Measurements from ENCODE around the gene OSBPL2.
A peak's percentile ranks its signal among the peaks of the same experiment; 100 is the strongest.

Gene OSBPL2

DNA sequence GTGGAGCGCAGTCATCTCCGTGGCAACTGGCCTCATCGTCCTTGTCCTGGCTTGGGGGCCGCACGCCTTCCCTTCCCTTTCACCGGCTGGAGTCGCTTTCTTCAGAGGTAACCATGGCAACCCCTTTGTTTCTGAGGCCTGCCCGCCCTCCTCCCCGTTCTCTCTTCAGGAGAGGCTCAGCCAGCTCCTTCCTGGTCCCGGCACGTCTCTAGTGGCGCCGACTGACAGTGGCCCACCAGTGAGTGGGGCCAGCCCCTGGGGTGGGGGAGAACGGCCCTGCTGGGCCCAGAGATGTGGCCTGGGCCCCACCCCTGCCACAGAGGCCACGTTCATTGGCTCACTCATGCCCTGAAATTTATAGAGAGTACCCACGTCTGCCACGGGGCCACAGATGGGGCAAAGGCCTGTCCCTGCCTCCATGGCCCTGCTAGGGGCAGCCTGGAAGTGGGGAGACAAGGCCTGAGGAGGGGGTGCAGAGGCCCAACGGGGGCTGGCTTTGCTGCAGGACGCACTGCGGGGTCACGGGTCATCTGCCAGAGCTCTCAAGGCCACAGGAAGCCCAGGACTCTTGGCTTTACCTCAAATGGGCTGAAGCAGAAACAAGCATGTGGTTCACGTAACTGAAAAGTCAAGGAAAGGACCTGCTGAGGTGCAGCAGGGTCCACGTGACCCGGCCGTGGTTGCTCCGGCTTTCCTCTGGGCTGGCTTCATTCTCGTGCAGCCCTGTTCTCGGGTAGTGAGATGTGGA, 1.4 kb upstream of the OSBPL2 start:
- Histone ChIP-seq H2AFZ (ENCODE audit: low read depth) (no peak overlapping the region), H3K9ac (no peak overlapping the region), H3K27ac (no peak overlapping the region), H3K4me1 (ENCODE audit: low read depth, poor library complexity, severe bottlenecking) (peaks cover 9% of the 10 kb centered on the region), H3K36me3 (ENCODE audit: insufficient read depth) (no peaks in the 10 kb centered on the region), H3K27me3 (ENCODE audit: insufficient read depth, low read depth) (peaks cover 43% of the 10 kb centered on the region), H3K4me3 (IDR thresholded peaks at IDR 0.05; ENCODE audit: insufficient read depth, low read depth, low read length) (no peak overlapping the region), H4K20me1 (ENCODE audit: insufficient read depth) (no peaks in the 10 kb centered on the region), H3K4me2 (no peak overlapping the region; the same call in 1 of the 2 replicates), H3K79me2 (ENCODE audit: insufficient read depth, low read depth) (no peaks in the 10 kb centered on the region; the same call in 1 of the 2 replicates)
- TF ChIP-seq, protein P1, sequence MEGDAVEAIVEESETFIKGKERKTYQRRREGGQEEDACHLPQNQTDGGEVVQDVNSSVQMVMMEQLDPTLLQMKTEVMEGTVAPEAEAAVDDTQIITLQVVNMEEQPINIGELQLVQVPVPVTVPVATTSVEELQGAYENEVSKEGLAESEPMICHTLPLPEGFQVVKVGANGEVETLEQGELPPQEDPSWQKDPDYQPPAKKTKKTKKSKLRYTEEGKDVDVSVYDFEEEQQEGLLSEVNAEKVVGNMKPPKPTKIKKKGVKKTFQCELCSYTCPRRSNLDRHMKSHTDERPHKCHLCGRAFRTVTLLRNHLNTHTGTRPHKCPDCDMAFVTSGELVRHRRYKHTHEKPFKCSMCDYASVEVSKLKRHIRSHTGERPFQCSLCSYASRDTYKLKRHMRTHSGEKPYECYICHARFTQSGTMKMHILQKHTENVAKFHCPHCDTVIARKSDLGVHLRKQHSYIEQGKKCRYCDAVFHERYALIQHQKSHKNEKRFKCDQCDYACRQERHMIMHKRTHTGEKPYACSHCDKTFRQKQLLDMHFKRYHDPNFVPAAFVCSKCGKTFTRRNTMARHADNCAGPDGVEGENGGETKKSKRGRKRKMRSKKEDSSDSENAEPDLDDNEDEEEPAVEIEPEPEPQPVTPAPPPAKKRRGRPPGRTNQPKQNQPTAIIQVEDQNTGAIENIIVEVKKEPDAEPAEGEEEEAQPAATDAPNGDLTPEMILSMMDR (conservative IDR thresholded peaks at IDR 0.05; ENCODE audit: low read depth, low read length) = no peak

DNA sequence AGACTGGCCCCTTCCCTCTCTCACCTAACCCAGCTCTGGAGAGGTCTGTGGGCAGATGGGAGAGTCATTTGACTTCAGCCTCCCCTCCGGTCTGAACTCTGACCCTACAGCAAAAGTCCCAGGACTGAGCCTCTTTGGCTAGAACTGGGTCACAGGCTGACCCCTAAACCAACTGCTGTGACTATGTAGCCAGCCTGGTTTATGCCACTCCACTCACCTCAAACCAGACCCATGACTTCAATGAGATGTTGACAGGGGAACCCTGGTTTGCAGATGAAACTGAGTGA, 864 bp upstream of the OSBPL2 start:
- no peaks in the 10 kb centered on the region; the same call in 1 of the 2 replicates for H3K79me2 ChIP-seq (ENCODE audit: insufficient read depth, low read depth)
- no peak overlapping the region for H3K9ac ChIP-seq
- H3K27me3 ChIP-seq (ENCODE audit: insufficient read depth, low read depth) = peaks cover 38% of the 10 kb centered on the region
- H3K4me1 ChIP-seq (ENCODE audit: low read depth, poor library complexity, severe bottlenecking) = peaks cover 9% of the 10 kb centered on the region
- TF ChIP-seq, protein P1 (conservative IDR thresholded peaks at IDR 0.05; ENCODE audit: low read depth, low read length) = no peak
- H3K36me3 ChIP-seq (ENCODE audit: insufficient read depth) = no peaks in the 10 kb centered on the region
- H4K20me1 ChIP-seq (ENCODE audit: insufficient read depth) = no peaks in the 10 kb centered on the region
- no peak overlapping the region for H3K4me3 ChIP-seq (IDR thresholded peaks at IDR 0.05; ENCODE audit: insufficient read depth, low read depth, low read length)
- H2AFZ ChIP-seq (ENCODE audit: low read depth) = peak overlapping the region; percentile 57
- peak overlapping the region; percentile 75 for H3K4me2 ChIP-seq
- no peak overlapping the region for H3K27ac ChIP-seq

DNA sequence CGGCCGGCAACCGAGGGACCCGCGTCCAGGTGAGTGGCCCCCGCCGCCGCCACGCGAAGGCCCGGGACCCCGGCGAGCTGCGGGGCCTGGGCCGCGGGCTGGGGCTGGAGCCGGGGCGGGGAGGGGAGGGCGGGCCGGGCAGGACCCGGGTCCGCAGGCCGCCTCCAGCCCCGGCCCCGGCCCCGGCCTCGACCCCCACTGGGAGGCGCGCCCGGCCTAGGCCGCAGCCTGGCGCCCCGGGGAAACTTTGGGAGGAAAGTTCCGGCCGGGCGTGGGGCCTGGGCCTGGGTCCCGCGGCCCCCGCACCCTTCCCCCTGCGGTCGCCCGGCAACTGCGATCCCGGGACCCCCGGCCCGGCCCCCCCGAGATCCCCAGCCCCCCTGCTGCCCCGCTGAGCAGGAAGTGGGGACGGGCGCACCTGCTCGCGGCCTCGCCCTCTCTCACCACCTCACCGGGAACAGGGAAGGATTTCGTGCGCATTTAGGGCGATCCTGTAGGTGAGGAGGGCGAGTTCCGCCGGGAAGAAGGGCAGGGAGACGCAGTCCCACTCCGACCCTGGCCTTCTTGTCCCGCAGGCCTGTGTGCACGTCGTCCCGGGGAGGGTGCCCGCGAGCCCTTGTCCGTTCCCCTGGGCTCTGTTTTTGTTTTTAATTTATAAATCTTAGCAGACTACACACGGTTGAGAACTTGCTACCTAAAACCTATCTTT, 402 bp downstream of the OSBPL2 start:
- H3K9ac ChIP-seq = peak overlapping the region; percentile 55; the same call in 1 of the 2 replicates
- H4K20me1 ChIP-seq (ENCODE audit: insufficient read depth) = no peaks in the 10 kb centered on the region
- H3K27ac ChIP-seq = no peak overlapping the region
- H2AFZ ChIP-seq (ENCODE audit: low read depth) = peak overlapping the region; percentile 21; the same call in 1 of the 2 replicates
- TF ChIP-seq, protein P1 (conservative IDR thresholded peaks at IDR 0.05; ENCODE audit: low read depth, low read length) = no peak
- H3K27me3 ChIP-seq (ENCODE audit: insufficient read depth, low read depth) = peaks cover 27% of the 10 kb centered on the region
- no peaks in the 10 kb centered on the region; the same call in 1 of the 2 replicates for H3K79me2 ChIP-seq (ENCODE audit: insufficient read depth, low read depth)
- peaks cover 9% of the 10 kb centered on the region for H3K4me1 ChIP-seq (ENCODE audit: low read depth, poor library complexity, severe bottlenecking)
- no peak overlapping the region for H3K4me3 ChIP-seq (IDR thresholded peaks at IDR 0.05; ENCODE audit: insufficient read depth, low read depth, low read length)
- H3K36me3 ChIP-seq (ENCODE audit: insufficient read depth) = no peaks in the 10 kb centered on the region
- H3K4me2 ChIP-seq = peak overlapping the region; percentile 61

DNA sequence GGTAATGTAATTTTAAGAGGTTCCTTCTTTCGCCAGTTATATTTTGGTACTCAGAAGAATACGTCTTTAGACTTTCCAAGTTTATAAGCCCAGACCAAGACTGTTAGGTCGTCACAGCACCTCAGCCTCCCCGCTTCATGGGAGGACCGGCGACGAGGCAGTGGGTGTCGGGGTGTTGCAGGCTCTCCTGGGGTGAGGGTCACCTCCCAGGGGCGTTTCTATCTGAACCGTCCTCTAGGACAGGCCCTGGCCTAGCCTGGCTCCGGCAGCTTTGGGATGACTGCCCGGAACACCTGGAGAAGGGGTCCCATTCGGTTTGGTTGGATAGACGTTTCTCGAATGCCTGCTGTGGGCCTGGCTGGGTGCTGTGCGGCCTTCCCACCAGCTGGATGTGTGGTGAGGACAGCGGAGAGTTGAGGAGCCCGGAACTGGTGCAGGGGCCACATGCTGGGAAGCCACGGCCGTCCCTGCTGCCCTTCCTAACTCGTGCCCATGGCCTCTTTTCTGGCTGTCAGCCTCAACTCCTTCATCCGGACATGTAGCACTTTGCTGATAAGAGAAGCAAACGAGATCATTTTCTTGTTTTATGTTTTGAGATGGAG, 1.1 kb downstream of the OSBPL2 start:
- peaks cover 9% of the 10 kb centered on the region for H3K4me1 ChIP-seq (ENCODE audit: low read depth, poor library complexity, severe bottlenecking)
- H3K4me2 ChIP-seq = peak overlapping the region; percentile 61
- no peaks in the 10 kb centered on the region for H4K20me1 ChIP-seq (ENCODE audit: insufficient read depth)
- H3K27ac ChIP-seq = no peak overlapping the region
- TF ChIP-seq, protein P1 (conservative IDR thresholded peaks at IDR 0.05; ENCODE audit: low read depth, low read length) = no peak
- H2AFZ ChIP-seq (ENCODE audit: low read depth) = peak overlapping the region; percentile 21; the same call in 1 of the 2 replicates
- H3K36me3 ChIP-seq (ENCODE audit: insufficient read depth) = no peaks in the 10 kb centered on the region
- peaks cover 20% of the 10 kb centered on the region for H3K27me3 ChIP-seq (ENCODE audit: insufficient read depth, low read depth)
- no peak overlapping the region for H3K4me3 ChIP-seq (IDR thresholded peaks at IDR 0.05; ENCODE audit: insufficient read depth, low read depth, low read length)
- H3K79me2 ChIP-seq (ENCODE audit: insufficient read depth, low read depth) = no peaks in the 10 kb centered on the region; the same call in 1 of the 2 replicates
- peak overlapping the region; percentile 55; the same call in 1 of the 2 replicates for H3K9ac ChIP-seq
